Progenitor cell of endocrine pancreas (in vitro differentiated cells): ENCODE measurements around the gene CALHM4. TPM values are rescaled to one million over a fixed set of nuclear protein-coding genes. Genes with fewer than 3 reads are reported as not detected.

Experiments used
- DNase-seq: peaks from one replicate; pipeline ENCODE4 v3.0.0; 2021; ENCODE audit warnings: low spot score; ENCODE audit not compliant: unreplicated experiment
- H3K27ac Mint-ChIP-seq: 2 replicates; pipeline ENCODE4 v1.8.0; 2021; ENCODE audit warnings: mild to moderate bottlenecking, moderate library complexity, mixed read lengths
- H3K27me3 Mint-ChIP-seq: 2 replicates; pipeline ENCODE4 v1.8.0; 2021; ENCODE audit warnings: mixed read lengths
- H3K36me3 Mint-ChIP-seq: 2 replicates; pipeline ENCODE4 v1.8.0; 2022; ENCODE audit warnings: mixed read lengths; ENCODE audit not compliant: insufficient read depth
- H3K4me1 Mint-ChIP-seq: 2 replicates; pipeline ENCODE4 v1.8.0; 2021; ENCODE audit warnings: low read depth, mixed read lengths
- H3K4me3 Mint-ChIP-seq: 2 replicates; pipeline ENCODE4 v1.8.0; 2021; ENCODE audit warnings: low read depth, mild to moderate bottlenecking, moderate library complexity, mixed read lengths
- H3K9me3 Mint-ChIP-seq: 2 replicates; pipeline ENCODE4 v1.8.0; 2021; ENCODE audit warnings: low read depth, mixed read lengths
- total RNA-seq: library from RNA; stranded (reverse); gene quantifications from 2 replicates; pipeline ENCODE4 v1.2.1, GENCODE V29; 2021
- TF ChIP-seq, protein P1 (sequence below): fragments of 200-600 bp; sonication (generic); IDR thresholded peaks from one replicate; pipeline ENCODE4 v1.5.0; 2021; ENCODE audit warnings: antibody characterized with exemption, mild to moderate bottlenecking; ENCODE audit not compliant: unreplicated experiment

Gene CALHM4
- total RNA-seq, 1 donor from 2014 or later: not detected

DNA sequence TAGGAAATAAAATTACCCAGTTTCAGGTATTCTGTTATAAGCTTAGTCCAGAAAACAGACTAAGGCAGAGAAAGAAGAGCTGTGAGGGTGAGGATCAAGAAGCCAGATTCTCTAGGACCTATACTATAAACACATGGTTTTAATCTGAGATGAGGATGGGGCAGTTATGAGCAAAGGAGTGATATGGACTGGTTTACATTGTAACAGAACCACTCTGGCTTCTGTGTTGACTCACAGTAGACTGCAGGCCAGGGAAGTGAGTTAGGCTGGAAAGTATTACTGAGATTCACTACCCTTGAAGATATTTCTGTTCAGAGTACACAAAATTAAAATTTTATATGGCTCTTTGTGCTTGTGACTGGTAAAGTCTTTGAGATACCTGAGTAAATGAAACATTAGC, 14.6 kb downstream of the CALHM4 start:
- Mint-ChIP-seq H3K9me3 (no peaks in the 10 kb centered on the region), H3K27me3 (peaks cover 7% of the 10 kb centered on the region), H3K27ac (no peak overlapping the region), H3K4me3 (no peak overlapping the region), H3K4me1 (peaks cover 14% of the 10 kb centered on the region), H3K36me3 (no peaks in the 10 kb centered on the region)
- TF ChIP-seq, protein P1, sequence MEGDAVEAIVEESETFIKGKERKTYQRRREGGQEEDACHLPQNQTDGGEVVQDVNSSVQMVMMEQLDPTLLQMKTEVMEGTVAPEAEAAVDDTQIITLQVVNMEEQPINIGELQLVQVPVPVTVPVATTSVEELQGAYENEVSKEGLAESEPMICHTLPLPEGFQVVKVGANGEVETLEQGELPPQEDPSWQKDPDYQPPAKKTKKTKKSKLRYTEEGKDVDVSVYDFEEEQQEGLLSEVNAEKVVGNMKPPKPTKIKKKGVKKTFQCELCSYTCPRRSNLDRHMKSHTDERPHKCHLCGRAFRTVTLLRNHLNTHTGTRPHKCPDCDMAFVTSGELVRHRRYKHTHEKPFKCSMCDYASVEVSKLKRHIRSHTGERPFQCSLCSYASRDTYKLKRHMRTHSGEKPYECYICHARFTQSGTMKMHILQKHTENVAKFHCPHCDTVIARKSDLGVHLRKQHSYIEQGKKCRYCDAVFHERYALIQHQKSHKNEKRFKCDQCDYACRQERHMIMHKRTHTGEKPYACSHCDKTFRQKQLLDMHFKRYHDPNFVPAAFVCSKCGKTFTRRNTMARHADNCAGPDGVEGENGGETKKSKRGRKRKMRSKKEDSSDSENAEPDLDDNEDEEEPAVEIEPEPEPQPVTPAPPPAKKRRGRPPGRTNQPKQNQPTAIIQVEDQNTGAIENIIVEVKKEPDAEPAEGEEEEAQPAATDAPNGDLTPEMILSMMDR: no peak
- no peak for DNase-seq

- H3K4me3 Mint-ChIP-seq: no peak overlapping the region
- no peaks in the 10 kb centered on the region for H3K9me3 Mint-ChIP-seq
- TF ChIP-seq, protein P1: no peak
- H3K36me3 Mint-ChIP-seq: peaks cover under 1% of the 10 kb centered on the region
- H3K27me3 Mint-ChIP-seq: peaks cover 7% of the 10 kb centered on the region
- no peak overlapping the region for H3K27ac Mint-ChIP-seq
- H3K4me1 Mint-ChIP-seq: peaks cover 15% of the 10 kb centered on the region
- DNase-seq: no peak
Observed at GRCh38 chr6:116568821-116569755, 15.5 kb downstream of the CALHM4 start.

DNA sequence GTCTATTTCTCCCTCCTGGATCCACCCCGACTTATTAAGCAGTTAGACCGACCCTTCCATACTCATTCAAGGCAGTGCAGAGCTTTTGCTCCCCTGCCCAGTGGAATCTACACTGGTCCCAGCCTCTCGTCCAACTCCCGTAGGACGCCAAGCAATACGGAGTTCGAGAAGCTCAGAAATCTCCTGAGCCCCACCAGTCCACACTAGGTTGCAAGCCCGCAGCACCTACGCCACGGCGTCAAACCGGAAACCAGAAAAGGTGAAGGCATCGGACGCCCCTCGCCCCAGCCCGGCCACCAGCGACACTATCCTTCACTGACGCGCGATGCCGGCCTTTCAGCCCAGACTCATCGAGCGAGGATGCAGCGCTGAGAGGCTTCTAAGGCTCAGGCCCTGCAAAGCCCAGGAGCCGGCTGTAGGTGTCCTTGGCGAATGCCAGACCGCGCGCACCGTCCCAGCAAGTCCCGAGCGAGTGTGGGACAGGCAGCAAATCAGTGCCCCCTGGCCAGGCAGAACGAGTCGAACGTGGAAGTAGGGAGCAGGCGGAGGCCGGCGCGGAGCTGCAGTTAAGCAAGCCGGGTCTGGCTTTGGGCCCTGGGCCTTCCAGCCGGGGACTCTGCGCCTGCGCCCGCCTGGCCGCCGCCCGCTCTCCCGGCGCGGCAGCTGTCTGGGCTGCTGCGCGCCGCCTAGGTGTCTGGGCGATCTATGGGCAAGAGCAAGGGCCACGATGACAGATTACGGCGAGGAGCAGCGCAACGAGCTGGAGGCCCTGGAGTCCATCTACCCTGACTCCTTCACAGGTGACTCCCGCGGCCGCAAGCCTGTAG, 17.5 kb downstream of the CALHM4 start, which contains the start of gene RWDD1:
Gene RWDD1 (plus strand): TSS at position 649 of the 827 bp plus-strand sequence. CDS start 79 bp downstream, at position 728.
- H3K9me3 Mint-ChIP-seq: no peaks in the 10 kb centered on the region
- TF ChIP-seq, protein P1: no peak
- H3K4me1 Mint-ChIP-seq: peaks cover 15% of the 10 kb centered on the region
- peaks cover 7% of the 10 kb centered on the region for H3K27me3 Mint-ChIP-seq
- peak within 1 kb of the TSS; percentile 92 for H3K4me3 Mint-ChIP-seq
- H3K27ac Mint-ChIP-seq: peak within 1 kb of the TSS; percentile 99
- peaks cover 1% of the 10 kb centered on the region for H3K36me3 Mint-ChIP-seq
- peak; percentile 98 for DNase-seq

DNA sequence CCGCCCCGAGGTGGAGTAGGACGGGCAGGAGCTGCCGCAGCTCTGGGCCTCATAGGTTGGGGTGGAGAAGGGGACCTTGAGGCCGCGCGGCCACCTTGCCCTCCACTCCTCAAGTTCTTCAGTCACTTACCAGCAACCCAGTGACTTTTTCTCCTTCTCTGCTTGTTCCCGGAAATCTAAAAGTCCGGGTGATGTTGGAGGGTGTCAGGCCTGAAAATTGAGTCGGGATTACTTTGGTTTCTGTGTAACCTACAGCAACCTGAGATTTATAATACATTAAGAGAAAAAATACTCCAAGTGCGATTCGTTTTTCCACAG, 18.1 kb downstream of the CALHM4 start:
- peaks cover 17% of the 10 kb centered on the region for H3K4me1 Mint-ChIP-seq
- peaks cover 4% of the 10 kb centered on the region for H3K36me3 Mint-ChIP-seq
- H3K27me3 Mint-ChIP-seq: peaks cover 4% of the 10 kb centered on the region
- H3K9me3 Mint-ChIP-seq: no peaks in the 10 kb centered on the region
- H3K4me3 Mint-ChIP-seq: peak overlapping the region; percentile 92
- peak overlapping the region; percentile 99 for H3K27ac Mint-ChIP-seq
- TF ChIP-seq, protein P1: no peak
- DNase-seq: no peak

- H3K27ac Mint-ChIP-seq: peak overlapping the region; percentile 99
- H3K9me3 Mint-ChIP-seq: no peaks in the 10 kb centered on the region
- no peak for DNase-seq
- TF ChIP-seq, protein P1: no peak
- H3K27me3 Mint-ChIP-seq: no peaks in the 10 kb centered on the region
- H3K36me3 Mint-ChIP-seq: peaks cover 4% of the 10 kb centered on the region
- H3K4me3 Mint-ChIP-seq: peak overlapping the region; percentile 92
- peaks cover 17% of the 10 kb centered on the region for H3K4me1 Mint-ChIP-seq
Observed at GRCh38 chr6:116572162-116572561, 18.6 kb downstream of the CALHM4 start.
